ENCODE data around the gene ESPNL.

Gene ESPNL

DNA sequence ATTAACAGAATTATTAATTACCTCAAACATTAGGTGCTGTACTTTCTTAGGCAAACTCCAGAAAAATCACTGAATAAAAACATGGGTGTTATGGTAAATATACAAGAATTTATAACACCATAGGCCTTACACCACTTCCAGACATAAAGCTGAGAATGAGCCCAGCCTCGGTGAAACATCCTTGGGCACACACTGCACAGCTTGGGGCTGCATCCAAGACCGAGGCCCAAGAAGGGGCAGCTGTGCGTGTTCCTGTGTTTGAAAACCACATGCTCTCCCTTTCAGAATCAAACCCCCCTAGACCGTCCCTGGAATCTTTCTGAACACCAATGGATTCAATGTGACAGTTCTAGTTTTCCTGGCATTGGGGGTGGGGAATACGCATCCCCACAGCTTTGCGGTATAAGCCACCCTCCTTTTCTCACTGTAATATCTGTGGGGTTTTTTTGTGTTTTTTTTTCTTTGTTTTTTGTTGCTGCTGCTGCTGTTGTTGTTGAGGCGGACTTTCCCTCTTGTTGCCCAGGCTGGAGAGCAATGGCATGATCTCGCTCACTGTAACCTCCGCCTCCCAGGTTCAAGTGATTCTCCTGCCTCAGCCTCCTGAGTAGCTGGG, 71.5 kb downstream of the ESPNL start:
- DNase-seq (ENCODE audit: low spot score), result no peak

DNA sequence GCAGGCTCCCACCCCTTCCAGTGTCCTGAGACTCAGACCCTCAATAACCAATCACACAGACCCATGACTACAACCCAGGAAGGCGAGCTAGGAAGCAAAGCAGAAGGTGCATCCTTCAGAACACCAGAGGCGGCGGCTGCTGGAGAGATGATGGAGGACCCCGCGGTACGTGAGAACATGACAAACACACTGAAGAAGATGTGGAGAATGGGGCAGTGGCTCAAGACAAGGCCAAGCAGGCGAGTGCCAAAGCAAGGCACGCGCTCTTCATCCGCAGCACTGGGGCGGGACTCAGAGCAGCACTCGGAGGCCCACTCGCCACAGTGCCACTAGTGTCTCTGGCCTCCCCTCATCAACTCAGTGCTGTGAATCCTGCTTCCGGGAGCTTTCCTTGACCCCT, 72.3 kb downstream of the ESPNL start:
- no peak for DNase-seq (ENCODE audit: low spot score)

DNA sequence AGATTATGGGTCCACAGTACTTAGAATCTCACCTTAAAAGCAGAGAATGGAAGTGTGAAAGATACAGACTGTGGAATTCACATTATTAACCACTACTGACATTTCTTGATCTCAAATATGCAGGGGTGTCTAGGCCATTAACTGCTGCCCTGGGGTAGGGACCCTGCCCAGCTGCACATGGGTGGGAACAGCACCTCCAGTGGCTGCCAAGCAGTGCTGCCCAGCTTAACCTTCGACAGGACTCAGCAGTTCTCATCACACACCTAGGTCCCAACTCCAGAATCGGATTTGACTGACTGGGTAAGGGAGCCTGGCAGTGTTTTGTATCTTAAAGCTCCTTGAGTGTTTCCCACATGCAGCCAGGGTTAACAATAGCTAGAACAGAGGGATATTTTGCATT, 73.6 kb downstream of the ESPNL start:
- DNase-seq (ENCODE audit: low spot score), result peak; percentile 12

DNA sequence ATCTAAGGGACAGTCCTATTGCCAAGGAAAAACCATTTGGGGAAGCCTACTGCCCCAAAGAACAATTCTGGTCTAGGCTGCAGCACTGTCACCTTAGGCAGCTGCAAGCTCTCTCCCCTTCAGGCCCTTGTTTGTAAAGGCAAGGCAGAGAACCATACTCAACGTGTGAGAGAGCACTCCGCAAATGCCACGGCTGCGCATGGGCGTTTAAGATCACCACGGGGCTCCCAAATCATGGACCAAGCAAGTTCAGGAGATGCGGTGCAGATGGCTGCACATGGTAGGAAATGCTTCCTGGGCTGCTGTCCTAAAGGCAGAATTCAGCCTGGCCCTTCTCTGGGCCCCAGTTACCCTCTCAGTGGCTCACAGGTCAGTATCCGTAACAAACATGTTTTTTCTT, 74.2 kb downstream of the ESPNL start:
- DNase-seq (ENCODE audit: low spot score), result no peak

DNA sequence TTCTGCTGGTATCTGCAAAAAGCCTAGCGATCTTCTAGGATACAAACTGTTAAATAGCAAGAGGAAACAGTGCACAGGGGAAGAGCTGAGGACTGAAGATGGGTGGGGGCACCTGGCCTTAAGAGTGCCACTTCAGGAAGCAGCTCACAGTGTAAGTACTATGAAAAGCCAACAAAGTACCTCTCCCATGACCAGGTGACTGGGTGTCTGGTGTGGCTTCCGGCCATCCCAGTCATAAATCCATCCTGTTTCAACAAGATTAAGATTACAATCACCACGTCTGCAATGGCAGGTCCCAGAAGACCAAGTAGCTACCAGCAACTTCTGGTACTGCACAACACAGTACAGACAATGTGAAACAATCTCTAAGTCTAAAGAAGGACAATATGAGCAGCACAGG, 74.6 kb downstream of the ESPNL start:
- DNase-seq (ENCODE audit: low spot score), result no peak

DNA sequence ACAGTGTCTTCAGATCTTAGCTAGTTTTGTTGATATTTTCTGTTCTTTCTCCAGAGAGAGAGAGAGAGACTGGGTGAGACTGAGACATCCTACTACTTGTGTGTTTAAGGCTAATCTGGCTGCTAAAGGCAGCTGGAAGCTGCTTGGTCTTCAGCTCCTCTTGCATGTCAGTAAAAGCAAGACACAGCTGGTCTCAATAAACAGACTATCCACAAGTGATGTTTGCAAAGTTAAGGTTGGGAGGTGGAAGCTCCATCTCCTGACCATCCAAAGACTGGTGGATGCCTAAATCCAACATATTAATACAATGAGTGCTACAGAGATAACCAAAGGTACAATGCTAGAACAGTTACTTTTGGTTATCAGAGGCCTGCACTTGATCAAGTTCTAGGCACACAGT, 76.5 kb downstream of the ESPNL start:
- DNase-seq (ENCODE audit: low spot score), result peak; percentile 28

DNA sequence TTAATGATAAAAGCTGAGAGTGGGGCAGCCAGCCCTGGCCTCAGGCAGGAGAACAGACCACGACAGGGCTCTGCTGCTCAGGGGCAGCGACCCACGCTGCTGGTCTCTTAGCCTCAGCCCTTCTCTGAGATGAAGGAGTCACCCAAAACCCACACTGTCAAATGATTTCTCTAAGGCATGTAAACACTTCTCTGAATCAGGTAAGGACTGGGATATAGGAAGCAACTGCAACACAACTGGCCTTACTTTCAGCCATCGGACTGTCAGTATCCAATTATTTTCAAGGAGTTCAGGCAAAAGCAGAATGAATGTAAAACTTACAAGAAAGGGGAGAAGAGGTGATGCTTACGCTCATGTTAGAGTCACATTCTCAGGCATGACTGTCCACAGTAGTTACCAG, 80.4 kb downstream of the ESPNL start:
- no peak for DNase-seq (ENCODE audit: low spot score)

DNA sequence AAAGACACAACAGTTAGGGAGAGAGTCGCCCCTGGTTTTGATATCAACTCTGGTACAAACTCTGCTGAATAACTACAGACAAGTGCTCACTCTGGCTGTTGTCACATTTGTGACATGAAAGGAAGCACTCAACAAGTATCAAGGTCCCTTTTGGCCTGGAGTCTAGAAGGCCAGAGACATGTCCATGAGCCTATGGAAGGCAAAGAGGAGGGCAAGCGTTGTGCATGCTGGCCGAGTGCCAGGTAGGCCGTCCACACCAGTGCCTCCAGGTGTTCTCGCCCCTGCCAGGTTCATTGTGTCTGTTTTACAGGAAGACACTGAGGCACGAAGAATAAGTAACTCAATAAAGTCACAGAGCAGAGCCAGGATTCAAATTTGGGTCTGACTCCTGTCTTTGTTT, 82.2 kb downstream of the ESPNL start:
- DNase-seq (ENCODE audit: low spot score), result no peak
